NT2/D1 (cell line): ENCODE results near the gene NT5DC3.

ENCODE experiments used
- DNase-seq: peaks from one replicate; pipeline ENCODE4 v3.0.0-alpha.2; 2011; ENCODE audit warnings: low read depth, low spot score
- H3K27me3 ChIP-seq: 2 replicates; pipeline ENCODE4 v1.6.0; 2011; ENCODE audit warnings: mild to moderate bottlenecking; ENCODE audit not compliant: insufficient read length, insufficient read depth
- H3K36me3 ChIP-seq: 2 replicates; pipeline ENCODE4 v1.6.1; 2011; ENCODE audit warnings: mild to moderate bottlenecking, low read length, mixed read lengths; ENCODE audit not compliant: insufficient read depth, insufficient read length
- H3K4me1 ChIP-seq: 2 replicates; pipeline ENCODE4 v1.5.1; 2011; ENCODE audit not compliant: insufficient read depth, insufficient read length
- H3K4me3 ChIP-seq: 2 replicates; pipeline ENCODE4 v1.5.1; 2011; ENCODE audit warnings: low read depth; ENCODE audit not compliant: insufficient read length
- H3K9ac ChIP-seq: 2 replicates; pipeline ENCODE4 v1.6.0; 2011; ENCODE audit warnings: low read depth; ENCODE audit not compliant: insufficient read length
- H3K9me3 ChIP-seq: 2 replicates; pipeline ENCODE4 v1.5.1; 2011; ENCODE audit warnings: mild to moderate bottlenecking, low read length; ENCODE audit not compliant: insufficient read depth
- SUZ12 ChIP-seq: IDR thresholded peaks from 2 replicates; pipeline ENCODE4 v1.6.1; 2011; ENCODE audit not compliant: insufficient read length, insufficient read depth; ENCODE audit errors: extremely low read depth
- YY1 ChIP-seq: IDR thresholded peaks from 2 replicates; pipeline ENCODE4 v1.6.1; 2011; ENCODE audit not compliant: insufficient read length, insufficient read depth
- ZNF274 ChIP-seq: IDR thresholded peaks from 2 replicates; pipeline ENCODE4 v1.6.1; 2011; ENCODE audit warnings: mild to moderate bottlenecking, low read depth, low read length

NT5DC3 gene

GRCh38 chr12:103865151-103865730, 24.2 kb upstream of the NT5DC3 start:
- Histone ChIP-seq H3K4me3 (no peak overlapping the region), H3K27me3 (no peaks in the 10 kb centered on the region), H3K9ac (no peak overlapping the region), H3K9me3 (no peaks in the 10 kb centered on the region), H3K36me3 (no peaks in the 10 kb centered on the region), H3K4me1 (no peaks in the 10 kb centered on the region)
- DNase-seq: no peak
- TF ChIP-seq SUZ12 (no peak), ZNF274 (no peak), YY1 (no peak)

GRCh38 chr12:103864710-103865109, 23.7 kb upstream of the NT5DC3 start:
- Histone ChIP-seq H3K9ac (no peak overlapping the region), H3K9me3 (no peaks in the 10 kb centered on the region)

GRCh38 chr12:103858953-103859601, 18.0 kb upstream of the NT5DC3 start:
- no peak overlapping the region for H3K4me3 ChIP-seq
- DNase-seq: no peak
- no peak for TF ChIP-seq YY1
- TF ChIP-seq ZNF274: no peak
- no peak for TF ChIP-seq SUZ12
- no peaks in the 10 kb centered on the region for H3K9me3 ChIP-seq
- H3K4me1 ChIP-seq: no peaks in the 10 kb centered on the region
- H3K9ac ChIP-seq: no peak overlapping the region
- no peaks in the 10 kb centered on the region for H3K27me3 ChIP-seq
- no peaks in the 10 kb centered on the region for H3K36me3 ChIP-seq

More at GRCh38 chr12:103864710-103865109, 23.7 kb upstream of the NT5DC3 start:
- no peak for DNase-seq
- no peak for TF ChIP-seq YY1
- no peak for TF ChIP-seq SUZ12
- Histone ChIP-seq H3K4me1 (no peaks in the 10 kb centered on the region), H3K36me3 (no peaks in the 10 kb centered on the region), H3K4me3 (no peak overlapping the region), H3K27me3 (no peaks in the 10 kb centered on the region)

GRCh38 chr12:103858335-103858734, 17.3 kb upstream of the NT5DC3 start:
- no peaks in the 10 kb centered on the region for H3K9me3 ChIP-seq
- DNase-seq: no peak
- H3K9ac ChIP-seq: no peak overlapping the region
- no peaks in the 10 kb centered on the region for H3K36me3 ChIP-seq
- H3K4me1 ChIP-seq: no peaks in the 10 kb centered on the region
- no peaks in the 10 kb centered on the region for H3K27me3 ChIP-seq
- no peak overlapping the region for H3K4me3 ChIP-seq
- no peak for TF ChIP-seq YY1
- no peak for TF ChIP-seq SUZ12
- TF ChIP-seq ZNF274: no peak

GRCh38 chr12:103857164-103857563, 16.1 kb upstream of the NT5DC3 start:
- Histone ChIP-seq H3K9me3 (no peaks in the 10 kb centered on the region), H3K4me1 (no peaks in the 10 kb centered on the region), H3K9ac (no peak overlapping the region), H3K36me3 (no peaks in the 10 kb centered on the region), H3K27me3 (no peaks in the 10 kb centered on the region), H3K4me3 (no peak overlapping the region)
- TF ChIP-seq SUZ12: no peak
- TF ChIP-seq ZNF274: no peak
- TF ChIP-seq YY1: no peak
- DNase-seq: no peak

GRCh38 chr12:103855896-103856657, 15.0 kb upstream of the NT5DC3 start:
- Histone ChIP-seq H3K4me1 (no peaks in the 10 kb centered on the region), H3K9ac (no peak overlapping the region), H3K36me3 (no peaks in the 10 kb centered on the region)

GRCh38 chr12:103855036-103855712, 14.1 kb upstream of the NT5DC3 start:
- Histone ChIP-seq H3K9me3 (no peaks in the 10 kb centered on the region), H3K9ac (no peak overlapping the region), H3K27me3 (no peaks in the 10 kb centered on the region), H3K4me1 (no peaks in the 10 kb centered on the region), H3K36me3 (no peaks in the 10 kb centered on the region), H3K4me3 (no peak overlapping the region)
- TF ChIP-seq ZNF274 (no peak), YY1 (no peak), SUZ12 (no peak)
- no peak for DNase-seq

More at GRCh38 chr12:103855896-103856657, 15.0 kb upstream of the NT5DC3 start:
- Histone ChIP-seq H3K27me3 (no peaks in the 10 kb centered on the region), H3K9me3 (no peaks in the 10 kb centered on the region), H3K4me3 (no peak overlapping the region)
- no peak for DNase-seq
- no peak for TF ChIP-seq YY1
- no peak for TF ChIP-seq ZNF274
- TF ChIP-seq SUZ12: no peak
